Fibroblast of lung (primary cell): ENCODE results near the gene GOLGA3.

Source experiments
- CTCF ChIP-seq, 2 donors: IDR thresholded peaks in 1 of 2; conservative IDR thresholded peaks in 1 of 2; 1 replicate in 1 of 2; 2 replicates in 1 of 2; pipeline ENCODE4 v1.5.1; 2011 to 2012; ENCODE audit warnings: low read length in 2 of 2, control low read depth in 1 of 2, inconsistent platforms in 1 of 2, low read depth in 1 of 2, mild to moderate bottlenecking in 1 of 2
- EZH2 ChIP-seq: IDR thresholded peaks from 2 replicates; pipeline ENCODE4 v1.5.1; 2012; ENCODE audit warnings: low read length, control low read depth, mild to moderate bottlenecking; ENCODE audit errors: missing control alignments

- TF ChIP-seq CTCF (conservative IDR thresholded peaks at IDR 0.05 in 1 of 2, IDR thresholded peaks at IDR 0.05 in 1 of 2; ENCODE audit: low read depth in 1 of 2, low read length in 2 of 2) (no peak), EZH2 (no peak)
These were observed 9.9 kb upstream of the GOLGA3 start for GRCh38 chr12:132838410-132839080.
